A673 (cell line): ENCODE results near the gene DLG2. TPM values are rescaled to one million over a fixed set of nuclear protein-coding genes. Genes with fewer than 3 reads are reported as not detected.

Experiments
- BruUV-seq: library from RNA; stranded (reverse); fragments of 400-500 nt; replicated peaks from 2 replicates; lab custom pipeline; 2021; lab: Mats Ljungman, UMichigan
- CTCF ChIA-PET: fragments of 300-600 bp; sonication (Branson Sonifier 250); formaldehyde crosslinking; loops from one replicate; lab custom pipeline; 2022; ENCODE audit warnings: antibody characterized with exemption; lab: Charles Lee
- POLR2A ChIA-PET: fragments of 300-600 bp; sonication (Branson Sonifier 250); formaldehyde crosslinking; loops from one replicate; lab custom pipeline; 2022; ENCODE audit warnings: antibody characterized with exemption; ENCODE audit not compliant: low non-redundant PET; lab: Charles Lee
- DNase-seq: peaks from one replicate; pipeline ENCODE4 v3.0.0-alpha.2; 2015; ENCODE audit warnings: low spot score
- H3K27ac ChIP-seq: fragments of 200-600 bp; sonication (generic); 2 replicates; pipeline ENCODE4 v1.5.1; 2016; ENCODE audit warnings: mixed run types, low read depth, mild to moderate bottlenecking, mixed read lengths, antibody characterized with exemption, low read length; ENCODE audit not compliant: poor library complexity, severe bottlenecking
- H3K27me3 ChIP-seq: fragments of 200-600 bp; sonication (generic); replicated peaks from 2 replicates; pipeline ENCODE4 v1.6.1; 2017; ENCODE audit warnings: mixed run types, low read depth, mild to moderate bottlenecking, mixed read lengths, antibody characterized with exemption, low read length; ENCODE audit not compliant: insufficient read depth, poor library complexity
- H3K36me3 ChIP-seq: fragments of 200-600 bp; sonication (generic); 2 replicates; pipeline ENCODE4 v1.6.1; 2016; ENCODE audit warnings: mixed run types, mild to moderate bottlenecking, mixed read lengths, antibody characterized with exemption, low read length; ENCODE audit not compliant: insufficient read depth, poor library complexity, severe bottlenecking
- H3K4me1 ChIP-seq: fragments of 200-600 bp; sonication (generic); 2 replicates; pipeline ENCODE4 v1.6.1; 2017; ENCODE audit warnings: mixed run types, mild to moderate bottlenecking, mixed read lengths, antibody characterized with exemption, low read length; ENCODE audit not compliant: insufficient read depth, poor library complexity, severe bottlenecking
- H3K4me3 ChIP-seq: fragments of 200-600 bp; sonication (generic); 2 replicates; pipeline ENCODE4 v1.5.1; 2016; ENCODE audit warnings: low read depth, mixed run types, mild to moderate bottlenecking, mixed read lengths, low read length; ENCODE audit not compliant: poor library complexity, severe bottlenecking
- H3K9me3 ChIP-seq: fragments of 200-600 bp; sonication (generic); 2 replicates; pipeline ENCODE4 v1.6.1; 2016; ENCODE audit warnings: mixed run types, low read depth, mild to moderate bottlenecking, mixed read lengths, antibody characterized with exemption, low read length; ENCODE audit not compliant: poor library complexity, severe bottlenecking
- CTCF ChIP-seq: fragments of 300-800, 200-600 bp; sonication (generic); conservative IDR thresholded peaks from 2 replicates; pipeline ENCODE4 v1.5.1; 2017; ENCODE audit warnings: low read depth, mild to moderate bottlenecking, antibody characterized with exemption, low read length, moderate library complexity, mixed read lengths
- EZH2 ChIP-seq: fragments of 200-600 bp; sonication (generic); IDR thresholded peaks from 2 replicates; pipeline ENCODE4 v1.6.1; 2017; ENCODE audit warnings: borderline replicate concordance, low read depth, mild to moderate bottlenecking, mixed read lengths, antibody characterized with exemption, low read length; ENCODE audit not compliant: poor library complexity, severe bottlenecking
- intact Hi-C: fragments of 100-400 bp; cut with micrococcal nuclease; formaldehyde crosslinking; loops from one replicate; pipeline ENCODE4 v1.10.0; 2022; ENCODE audit not compliant: unreplicated experiment
- total RNA-seq: library from RNA; stranded (reverse); gene quantifications from 2 replicates; pipeline ENCODE4 v1.2.3, GENCODE V29; 2021

The DLG2 gene
- total RNA-seq, 1 experiment from 2014 or later, result 277 TPM

- POLR2A ChIA-PET, result no interaction called here
- DNase-seq, result no peak
- intact Hi-C loops, result no loop called here
- CTCF ChIA-PET, result no interaction called here
- BruUV-seq, result no TSS peak
- H3K9me3 ChIP-seq, result no peaks in the 10 kb centered on the region
- no peak overlapping the region for H3K4me3 ChIP-seq
- H3K4me1 ChIP-seq, result no peaks in the 10 kb centered on the region
- no peak overlapping the region for H3K27ac ChIP-seq
- TF ChIP-seq CTCF (no peak), EZH2 (no peak)
- no peaks in the 10 kb centered on the region for H3K27me3 ChIP-seq
- no peaks in the 10 kb centered on the region for H3K36me3 ChIP-seq
Observed at GRCh38 chr11:85494396-85494795, 132.7 kb downstream of the DLG2 start.

- intact Hi-C loops, result no loop called here
- Histone ChIP-seq H3K9me3 (peaks cover 4% of the 10 kb centered on the region), H3K4me3 (no peak overlapping the region), H3K36me3 (no peaks in the 10 kb centered on the region), H3K27me3 (no peaks in the 10 kb centered on the region), H3K27ac (no peak overlapping the region), H3K4me1 (no peaks in the 10 kb centered on the region)
- CTCF ChIA-PET, result no interaction called here
- TF ChIP-seq EZH2 (no peak), CTCF (no peak)
- POLR2A ChIA-PET, result no interaction called here
- no TSS peak for BruUV-seq
- no peak for DNase-seq
Observed at GRCh38 chr11:85485902-85486301, 141.2 kb downstream of the DLG2 start.

- TF ChIP-seq CTCF (no peak), EZH2 (no peak)
- H3K4me1 ChIP-seq, result no peaks in the 10 kb centered on the region
- no TSS peak for BruUV-seq
- intact Hi-C loops, result no loop called here
- no peaks in the 10 kb centered on the region for H3K27me3 ChIP-seq
- DNase-seq, result no peak
- H3K27ac ChIP-seq, result no peak overlapping the region
- ChIA-PET POLR2A (no interaction called here), CTCF (no interaction called here)
- no peak overlapping the region for H3K4me3 ChIP-seq
- peaks cover 4% of the 10 kb centered on the region for H3K9me3 ChIP-seq
- no peaks in the 10 kb centered on the region for H3K36me3 ChIP-seq
Observed at GRCh38 chr11:85483861-85484260, 143.3 kb downstream of the DLG2 start.
